Mesothelial cell of epicardium (in vitro differentiated cells): ENCODE measurements around the gene FNDC7. TPM values are rescaled to one million over a fixed set of nuclear protein-coding genes. Genes with fewer than 3 reads are reported as not detected.

Source experiments
- DNase-seq, 2 experiments: peaks; one replicate each; pipeline ENCODE4 v3.0.0; 2021; ENCODE audit warnings: low spot score in 2 of 2; ENCODE audit not compliant: unreplicated experiment in 2 of 2
- H3K27ac Mint-ChIP-seq: 2 replicates; pipeline ENCODE4 v1.8.0; 2021; ENCODE audit warnings: mixed read lengths
- H3K27me3 Mint-ChIP-seq: 2 replicates; pipeline ENCODE4 v1.8.0; 2021; ENCODE audit warnings: low read depth, mixed read lengths
- H3K36me3 Mint-ChIP-seq: 2 replicates; pipeline ENCODE4 v1.8.0; 2021; ENCODE audit warnings: mixed read lengths
- H3K4me1 Mint-ChIP-seq: 2 replicates; pipeline ENCODE4 v1.8.0; 2021; ENCODE audit warnings: mixed read lengths
- H3K4me3 Mint-ChIP-seq: 2 replicates; pipeline ENCODE4 v1.8.0; 2021; ENCODE audit warnings: mild to moderate bottlenecking, moderate library complexity, mixed read lengths
- H3K9me3 Mint-ChIP-seq: 2 replicates; pipeline ENCODE4 v1.8.0; 2021; ENCODE audit warnings: mixed read lengths
- total RNA-seq: library from RNA; stranded (reverse); gene quantifications from 3 replicates; pipeline ENCODE4 v1.2.1, GENCODE V29; 2021
- TF ChIP-seq, protein P1 (sequence below): fragments of 200-600 bp; sonication (generic); IDR thresholded peaks from one replicate; pipeline ENCODE4 v1.5.0; 2021; ENCODE audit warnings: antibody characterized with exemption; ENCODE audit not compliant: unreplicated experiment

Gene FNDC7
- total RNA-seq, 1 donor from 2014 or later = 0.13 TPM

- H3K36me3 Mint-ChIP-seq = no peaks in the 10 kb centered on the region
- H3K4me3 Mint-ChIP-seq = no peak overlapping the region
- TF ChIP-seq, protein P1, sequence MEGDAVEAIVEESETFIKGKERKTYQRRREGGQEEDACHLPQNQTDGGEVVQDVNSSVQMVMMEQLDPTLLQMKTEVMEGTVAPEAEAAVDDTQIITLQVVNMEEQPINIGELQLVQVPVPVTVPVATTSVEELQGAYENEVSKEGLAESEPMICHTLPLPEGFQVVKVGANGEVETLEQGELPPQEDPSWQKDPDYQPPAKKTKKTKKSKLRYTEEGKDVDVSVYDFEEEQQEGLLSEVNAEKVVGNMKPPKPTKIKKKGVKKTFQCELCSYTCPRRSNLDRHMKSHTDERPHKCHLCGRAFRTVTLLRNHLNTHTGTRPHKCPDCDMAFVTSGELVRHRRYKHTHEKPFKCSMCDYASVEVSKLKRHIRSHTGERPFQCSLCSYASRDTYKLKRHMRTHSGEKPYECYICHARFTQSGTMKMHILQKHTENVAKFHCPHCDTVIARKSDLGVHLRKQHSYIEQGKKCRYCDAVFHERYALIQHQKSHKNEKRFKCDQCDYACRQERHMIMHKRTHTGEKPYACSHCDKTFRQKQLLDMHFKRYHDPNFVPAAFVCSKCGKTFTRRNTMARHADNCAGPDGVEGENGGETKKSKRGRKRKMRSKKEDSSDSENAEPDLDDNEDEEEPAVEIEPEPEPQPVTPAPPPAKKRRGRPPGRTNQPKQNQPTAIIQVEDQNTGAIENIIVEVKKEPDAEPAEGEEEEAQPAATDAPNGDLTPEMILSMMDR = no peak
- DNase-seq = no peak
- no peaks in the 10 kb centered on the region for H3K9me3 Mint-ChIP-seq
- H3K27ac Mint-ChIP-seq = no peak overlapping the region
- H3K27me3 Mint-ChIP-seq = peaks cover 8% of the 10 kb centered on the region
- peaks cover 1% of the 10 kb centered on the region for H3K4me1 Mint-ChIP-seq
These were observed 29.5 kb downstream of the FNDC7 start for GRCh38 chr1:108742253-108742652.

GRCh38 chr1:108745980-108746381 is 33.3 kb downstream of the FNDC7 start:
- H3K27me3 Mint-ChIP-seq = peaks cover 7% of the 10 kb centered on the region
- DNase-seq = no peak
- H3K36me3 Mint-ChIP-seq = peaks cover 4% of the 10 kb centered on the region
- peak overlapping the region; percentile 91 for H3K4me3 Mint-ChIP-seq
- H3K27ac Mint-ChIP-seq = peak overlapping the region; percentile 100
- H3K9me3 Mint-ChIP-seq = no peaks in the 10 kb centered on the region
- TF ChIP-seq, protein P1 = no peak
- H3K4me1 Mint-ChIP-seq = peaks cover 15% of the 10 kb centered on the region

GRCh38 chr1:108746382-108747170 is 33.9 kb downstream of the FNDC7 start, which contains the start of gene STXBP3:
Gene STXBP3 (plus strand): TSS chr1:108746674. CDS start chr1:108746738, 64 bp downstream.
- peaks cover 4% of the 10 kb centered on the region for H3K36me3 Mint-ChIP-seq
- H3K27me3 Mint-ChIP-seq = peaks cover 5% of the 10 kb centered on the region
- H3K9me3 Mint-ChIP-seq = no peaks in the 10 kb centered on the region
- peak; percentile 99 to 100 for DNase-seq
- H3K4me3 Mint-ChIP-seq = peak within 1 kb of the TSS; percentile 91
- TF ChIP-seq, protein P1 = peak; percentile 87
- H3K27ac Mint-ChIP-seq = peak within 1 kb of the TSS; percentile 100
- H3K4me1 Mint-ChIP-seq = peaks cover 16% of the 10 kb centered on the region

- DNase-seq = peak; percentile 33 to 70
- TF ChIP-seq, protein P1 = no peak
- no peaks in the 10 kb centered on the region for H3K27me3 Mint-ChIP-seq
- peaks cover 16% of the 10 kb centered on the region for H3K4me1 Mint-ChIP-seq
- H3K27ac Mint-ChIP-seq = peak overlapping the region; percentile 100
- peak overlapping the region; percentile 91 for H3K4me3 Mint-ChIP-seq
- peaks cover 4% of the 10 kb centered on the region for H3K36me3 Mint-ChIP-seq
- no peaks in the 10 kb centered on the region for H3K9me3 Mint-ChIP-seq
These were observed 34.6 kb downstream of the FNDC7 start for GRCh38 chr1:108747171-108747850.

GRCh38 chr1:108747898-108748297 is 35.2 kb downstream of the FNDC7 start:
- Mint-ChIP-seq H3K9me3 (no peaks in the 10 kb centered on the region), H3K36me3 (peaks cover 9% of the 10 kb centered on the region), H3K4me3 (no peak overlapping the region), H3K27ac (peak overlapping the region; percentile 81), H3K27me3 (no peaks in the 10 kb centered on the region), H3K4me1 (peaks cover 16% of the 10 kb centered on the region)
- no peak for DNase-seq
- TF ChIP-seq, protein P1 = no peak
